GM23248 (cell line): ENCODE results near the gene DDX31. TPM values are rescaled to one million over a fixed set of nuclear protein-coding genes. Genes with fewer than 3 reads are reported as not detected.

Source experiments
- DNase-seq: peaks from one replicate; pipeline ENCODE4 v3.0.0-alpha.2; 2015
- H2AFZ ChIP-seq: fragments of 200-600 bp; sonication (generic); 2 replicates; pipeline ENCODE4 v1.6.1; 2016; ENCODE audit warnings: antibody characterized with exemption
- H3F3A ChIP-seq: fragments of 200-600 bp; sonication (generic); 2 replicates; pipeline ENCODE4 v1.6.1; 2016; ENCODE audit warnings: mild to moderate bottlenecking, antibody characterized with exemption, mixed run types; ENCODE audit not compliant: insufficient read depth
- H3K27ac ChIP-seq: fragments of 200-600 bp; sonication (generic); 2 replicates; pipeline ENCODE4 v1.5.1; 2016; ENCODE audit warnings: mild to moderate bottlenecking
- H3K27me3 ChIP-seq: fragments of 200-600 bp; sonication (generic); replicated peaks from 2 replicates; pipeline ENCODE4 v1.6.1; 2016; ENCODE audit warnings: mild to moderate bottlenecking; ENCODE audit not compliant: insufficient read depth
- H3K36me3 ChIP-seq: fragments of 200-600 bp; sonication (generic); 2 replicates; pipeline ENCODE4 v1.6.1; 2016; ENCODE audit warnings: low read depth, mild to moderate bottlenecking
- H3K4me1 ChIP-seq: fragments of 200-600 bp; sonication (generic); 2 replicates; pipeline ENCODE4 v1.6.1; 2016; ENCODE audit warnings: mild to moderate bottlenecking; ENCODE audit not compliant: insufficient read depth
- H3K4me2 ChIP-seq: fragments of 200-600 bp; sonication (generic); one replicate; pipeline ENCODE4 v1.6.1; 2016; ENCODE audit warnings: mild to moderate bottlenecking; ENCODE audit not compliant: unreplicated experiment
- H3K4me3 ChIP-seq: fragments of 200-600 bp; sonication (generic); 2 replicates; pipeline ENCODE4 v1.5.1; 2016; ENCODE audit warnings: mild to moderate bottlenecking
- H3K79me2 ChIP-seq: fragments of 200-600 bp; sonication (generic); 2 replicates; pipeline ENCODE4 v1.6.1; 2016; ENCODE audit warnings: mild to moderate bottlenecking; ENCODE audit not compliant: insufficient read depth
- H3K9ac ChIP-seq: fragments of 200-600 bp; sonication (generic); 2 replicates; pipeline ENCODE4 v1.6.1; 2016; ENCODE audit warnings: mild to moderate bottlenecking
- H3K9me2 ChIP-seq: fragments of 200-600 bp; sonication (generic); 2 replicates; pipeline ENCODE4 v1.6.1; 2016; ENCODE audit warnings: mixed run types, mild to moderate bottlenecking, moderate library complexity; ENCODE audit not compliant: insufficient read depth
- H3K9me3 ChIP-seq: fragments of 200-600 bp; sonication (generic); one replicate; pipeline ENCODE4 v1.6.1; 2017; ENCODE audit warnings: low read depth
- H4K20me1 ChIP-seq: fragments of 200-600 bp; sonication (generic); 2 replicates; pipeline ENCODE4 v1.6.0; 2016; ENCODE audit not compliant: insufficient read depth
- EZH2 ChIP-seq: fragments of 200-600 bp; sonication (generic); IDR thresholded peaks from 2 replicates; pipeline ENCODE4 v1.6.1; 2018; ENCODE audit warnings: antibody characterized with exemption, mild to moderate bottlenecking; ENCODE audit not compliant: insufficient read depth, poor library complexity, severe bottlenecking
- EZH2phosphoT487 ChIP-seq: fragments of 200-600 bp; sonication (generic); IDR thresholded peaks from 2 replicates; pipeline ENCODE4 v1.6.1; 2018; ENCODE audit warnings: antibody characterized with exemption, moderate library complexity, mild to moderate bottlenecking, low read depth; ENCODE audit not compliant: insufficient read depth
- WGBS, 2 experiments: methylation state at CpG; one replicate each; pipeline ENCODE4 v1.1.6; 2015 to 2017; ENCODE audit warnings: low lambda C conversion rate in 2 of 2, low coverage in 1 of 2; ENCODE audit errors: missing lambda C conversion rate in 2 of 2; 5-methylcytosine and 5-hydroxymethylcytosine counted together
- in situ Hi-C: fragments of 300-500 bp; cut with MboI; formaldehyde crosslinking; loops from 2 replicates; pipeline ENCODE4 v1.15.0; 2020
- polyA plus RNA-seq: library from polyadenylated mRNA; unstranded; fragments of >200 nt; fragmentation: Nextera tagmentation; extraction: Ambion mirVana; gene quantifications from 2 replicates; pipeline ENCODE4 v1.2.1, GENCODE V29; 2016
- total RNA-seq: library from RNA; depleted of rRNA; stranded (reverse); fragments of >200 nt; shearing (Covaris generic); gene quantifications from 2 replicates; pipeline ENCODE4 v1.2.3, GENCODE V29; 2014

DDX31 gene
- total and polyA plus RNA-seq, 2 experiments from 2014 or later, result 8.2 to 11.0 TPM

GRCh38 chr9:132585954-132586829 lies 83.6 kb downstream of the DDX31 start:
- H2AFZ ChIP-seq, result no peak overlapping the region
- no peak overlapping the region for H3K4me3 ChIP-seq
- 9 to 10% methylated on average over 42 of the region's 42 CpGs for WGBS, 2 experiments
- H3K9me3 ChIP-seq, result no peaks in the 10 kb centered on the region
- H3K36me3 ChIP-seq, result no peaks in the 10 kb centered on the region
- in situ Hi-C loops, result no loop called here
- peak; percentile 91 for TF ChIP-seq EZH2
- TF ChIP-seq EZH2phosphoT487, result peak; percentile 72; the same call in 1 of the 2 replicates
- no peaks in the 10 kb centered on the region for H3K4me1 ChIP-seq
- H3K27me3 ChIP-seq, result peaks cover 89% of the 10 kb centered on the region
- no peak overlapping the region for H3K4me2 ChIP-seq
- H3F3A ChIP-seq, result 0 out of 2 replicates have a peak, but pooled peaks cover under 1% of the 10 kb centered on the region
- DNase-seq, result no peak
- H3K79me2 ChIP-seq, result no peaks in the 10 kb centered on the region
- H3K9ac ChIP-seq, result no peak overlapping the region
- no peak overlapping the region for H3K27ac ChIP-seq
- H3K9me2 ChIP-seq, result no peaks in the 10 kb centered on the region
- H4K20me1 ChIP-seq, result no peaks in the 10 kb centered on the region

- TF ChIP-seq EZH2phosphoT487 (peak; percentile 32), EZH2 (no peak)
- no peak overlapping the region for H3K9ac ChIP-seq
- H3K4me3 ChIP-seq, result no peak overlapping the region
- in situ Hi-C loops, result no loop called here
- no peaks in the 10 kb centered on the region for H3K4me1 ChIP-seq
- no peaks in the 10 kb centered on the region for H3F3A ChIP-seq
- H2AFZ ChIP-seq, result no peak overlapping the region
- no peaks in the 10 kb centered on the region for H3K9me2 ChIP-seq
- WGBS, 2 experiments, result 9 to 13% methylated on average over 30 of the region's 30 CpGs
- no peaks in the 10 kb centered on the region for H4K20me1 ChIP-seq
- DNase-seq, result peak; percentile 34
- no peak overlapping the region for H3K27ac ChIP-seq
- no peaks in the 10 kb centered on the region for H3K79me2 ChIP-seq
- no peak overlapping the region for H3K4me2 ChIP-seq
- peaks cover 91% of the 10 kb centered on the region for H3K27me3 ChIP-seq
- no peaks in the 10 kb centered on the region for H3K36me3 ChIP-seq
- H3K9me3 ChIP-seq, result no peaks in the 10 kb centered on the region
These were observed 84.9 kb downstream of the DDX31 start for GRCh38 chr9:132584601-132585560.

DNA sequence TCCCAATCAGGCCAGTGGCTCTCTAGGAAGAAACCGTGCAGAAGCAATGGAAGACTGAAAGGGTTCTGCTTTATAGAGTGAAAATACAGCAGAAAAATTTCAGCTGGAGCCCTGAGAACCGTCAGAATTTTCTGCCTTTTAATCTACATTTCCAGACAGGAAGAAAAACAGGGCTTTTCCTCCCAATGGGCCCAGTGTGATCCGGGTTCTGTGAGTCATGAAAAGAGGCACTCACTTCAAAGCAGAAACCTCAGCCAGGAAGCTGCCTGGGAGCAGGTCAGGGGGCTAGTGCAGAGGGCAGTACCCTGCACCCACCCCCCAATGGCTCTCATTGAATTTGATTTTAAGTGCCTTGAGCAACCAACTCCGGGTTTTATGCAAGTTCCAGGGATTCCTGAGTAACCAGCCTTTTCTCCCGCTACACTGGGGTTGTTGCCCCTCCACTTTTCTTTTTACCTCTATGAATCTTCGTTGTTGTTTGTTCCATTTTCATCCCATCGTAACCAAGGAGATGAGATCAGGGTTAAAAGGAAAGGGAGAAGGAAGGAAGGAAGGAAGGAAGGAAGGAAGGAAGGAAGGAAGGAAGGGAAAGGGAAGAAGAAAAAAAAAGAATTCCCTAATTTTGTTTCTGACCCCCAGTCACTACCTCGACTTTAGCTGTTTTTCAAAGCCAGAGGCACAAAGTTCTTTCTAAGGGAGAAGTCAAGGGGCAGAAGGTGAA lies 86.0 kb downstream of the DDX31 start:
- H3K27ac ChIP-seq, result no peak overlapping the region
- H4K20me1 ChIP-seq, result no peaks in the 10 kb centered on the region
- H3K4me2 ChIP-seq, result no peak overlapping the region
- H3K9me3 ChIP-seq, result no peaks in the 10 kb centered on the region
- no peaks in the 10 kb centered on the region for H3K4me1 ChIP-seq
- H2AFZ ChIP-seq, result no peak overlapping the region
- H3F3A ChIP-seq, result no peaks in the 10 kb centered on the region
- H3K9ac ChIP-seq, result no peak overlapping the region
- no peaks in the 10 kb centered on the region for H3K36me3 ChIP-seq
- 4% methylated on average over 8 of the region's 8 CpGs for WGBS, 2 experiments
- TF ChIP-seq EZH2phosphoT487 (no peak), EZH2 (no peak)
- no peaks in the 10 kb centered on the region for H3K79me2 ChIP-seq
- in situ Hi-C loops, result no loop called here
- no peaks in the 10 kb centered on the region for H3K9me2 ChIP-seq
- peaks cover 91% of the 10 kb centered on the region for H3K27me3 ChIP-seq
- H3K4me3 ChIP-seq, result no peak overlapping the region
- DNase-seq, result no peak
